HepG2 (cell line): ENCODE results near the gene C2orf80. TPM values are rescaled to one million over a fixed set of nuclear protein-coding genes. Genes with fewer than 3 reads are reported as not detected.

ENCODE experiments used
- BRF2 ChIP-seq: sonication (generic); formaldehyde crosslinking; IDR thresholded peaks from 2 replicates; pipeline ENCODE4 v1.8.1; 2022; ENCODE audit warnings: mild to moderate bottlenecking, missing genetic modification reagents
- DRAP1 ChIP-seq: IDR thresholded peaks from 2 replicates; pipeline ENCODE4 v1.6.1; 2016; ENCODE audit warnings: missing genetic modification reagents, missing compliant biosample characterization
- FOXM1 ChIP-seq: sonication (generic); formaldehyde crosslinking; IDR thresholded peaks from 2 replicates; pipeline ENCODE4 v1.5.0; 2020; ENCODE audit warnings: missing genetic modification reagents
- GATAD1 ChIP-seq: IDR thresholded peaks from 2 replicates; pipeline ENCODE4 v1.6.1; 2016; ENCODE audit warnings: missing genetic modification reagents, missing compliant biosample characterization
- KDM4B ChIP-seq: sonication (generic); formaldehyde crosslinking; IDR thresholded peaks from 2 replicates; pipeline ENCODE4 v1.4.0; 2020; ENCODE audit warnings: missing genetic modification reagents
- MXI1 ChIP-seq: IDR thresholded peaks from 3 replicates; pipeline ENCODE4 v1.6.1; 2012; ENCODE audit warnings: low read depth, low read length, inconsistent platforms, borderline replicate concordance
- NR2F1 ChIP-seq, 2 experiments: fragments of 450-650 bp in 1 of 2; formaldehyde crosslinking in 1 of 2; IDR thresholded peaks; 2 replicates each; pipeline versions ENCODE4 v1.5.0 to v1.6.1; 2016 to 2020; ENCODE audit warnings: mild to moderate bottlenecking in 1 of 2, missing compliant biosample characterization in 1 of 2, missing genetic modification reagents in 1 of 2, moderate library complexity in 1 of 2
- REST ChIP-seq, 2 experiments: IDR thresholded peaks; 2 replicates each; pipeline ENCODE4 v1.6.1; 2011 to 2012; ENCODE audit warnings: low read length in 2 of 2, borderline replicate concordance in 1 of 2, low read depth in 1 of 2, mild to moderate bottlenecking in 1 of 2, moderate library complexity in 1 of 2
- SP2 ChIP-seq: sonication (generic); formaldehyde crosslinking; IDR thresholded peaks from 2 replicates; pipeline ENCODE4 v1.5.1; 2020; ENCODE audit warnings: mild to moderate bottlenecking, missing genetic modification reagents
- SP4 ChIP-seq: sonication (generic); formaldehyde crosslinking; IDR thresholded peaks from 2 replicates; pipeline ENCODE4 v1.8.1; 2023; ENCODE audit warnings: mild to moderate bottlenecking, missing genetic modification reagents
- TARDBP ChIP-seq: sonication (generic); formaldehyde crosslinking; IDR thresholded peaks from 2 replicates; pipeline ENCODE4 v1.8.0; 2022; ENCODE audit warnings: mild to moderate bottlenecking, missing genetic modification reagents
- ZBTB1 ChIP-seq: sonication (generic); formaldehyde crosslinking; IDR thresholded peaks from 2 replicates; pipeline ENCODE4 v1.4.0; 2020; ENCODE audit warnings: missing genetic modification reagents, borderline replicate concordance
- ZBTB43 ChIP-seq: sonication (generic); formaldehyde crosslinking; conservative IDR thresholded peaks from 2 replicates; pipeline ENCODE4 v1.4.0; 2020; ENCODE audit warnings: missing genetic modification reagents
- ZHX2 ChIP-seq, 2 experiments: sonication (generic) in 1 of 2; formaldehyde crosslinking in 1 of 2; IDR thresholded peaks; 2 replicates each; pipeline versions ENCODE4 v1.6.1 to v1.9.0; 2014 to 2022; ENCODE audit warnings: antibody characterized with exemption in 1 of 2, borderline replicate concordance in 1 of 2, inconsistent platforms in 1 of 2, low read depth in 1 of 2, missing genetic modification reagents in 1 of 2
- polyA plus RNA-seq, 8 experiments: library from polyadenylated mRNA; depleted of rRNA in 3 of 8; stranded (reverse) in 7 of 8; unstranded in 1 of 8; fragments of >200 nt; fragmentation: Illumina TruSeq in 4 of 8; extraction: Trizol in 4 of 8; gene quantifications; 2 replicates each; pipeline versions ENCODE4 v1.2.1 to v1.2.3, GENCODE V29; 2011 to 2016; ENCODE audit warnings: low read depth in 4 of 8, missing spikeins in 1 of 8, mixed read lengths in 1 of 8; ENCODE audit not compliant: insufficient read depth in 1 of 8
- total RNA-seq, 5 experiments: library from RNA; depleted of rRNA; stranded (reverse); fragments of >200 nt; fragmentation: Illumina TruSeq; extraction: Trizol; gene quantifications; 2 replicates each; pipeline ENCODE4 v1.2.3, GENCODE V29; 2016; ENCODE audit warnings: low read depth in 1 of 5

C2orf80 gene
- total and polyA plus RNA-seq, 2 of the 13 experiments (the other 11 are each of a cell fraction or from before 2014, with no cell fraction given) = not detected

- TF ChIP-seq ZBTB1 (CRISPR knock-in tag) (no peak), GATAD1 (CRISPR knock-in tag) (0 out of 2 replicates have a peak, but pooled peaks have one; percentile 13), KDM4B (CRISPR knock-in tag) (no peak), MXI1 (no peak), NR2F1 (CRISPR knock-in tag; IDR thresholded peaks at IDR 0.05) (no peak), SP4 (CRISPR knock-in tag) (0 out of 2 replicates have a peak, but pooled peaks have one; percentile 21), ZBTB43 (no peak), REST (IDR thresholded peaks at IDR 0.05; ENCODE audit: borderline replicate concordance in 1 of 2, low read depth in 1 of 2, low read length in 2 of 2) (no peak), BRF2 (CRISPR knock-in tag) (no peak), DRAP1 (CRISPR knock-in tag) (peak; percentile 26; the same call in 1 of the 2 replicates), SP2 (no peak), TARDBP (CRISPR knock-in tag) (peak; percentile 30; the same call in 1 of the 2 replicates), ZHX2 (IDR thresholded peaks at IDR 0.05; ENCODE audit: low read depth) (no peak), ZHX2 (CRISPR knock-in tag; IDR thresholded peaks at IDR 0.05; ENCODE audit: borderline replicate concordance) (no peak), FOXM1 (CRISPR knock-in tag) (no peak)
Observed at GRCh38 chr2:208142925-208143799, 46.7 kb downstream of the C2orf80 start (continued).
